ENCODE results near the gene PARD6A. TPM values are rescaled to one million over a fixed set of nuclear protein-coding genes. Genes with fewer than 3 reads are reported as not detected.

Gene PARD6A
- total RNA-seq, 1 donor from 2014 or later: 18.7 TPM

- Mint-ChIP-seq H3K36me3 (ENCODE audit: unreplicated experiment) (no peaks in the 10 kb centered on the region), H3K27me3 (ENCODE audit: unreplicated experiment) (peaks cover 2% of the 10 kb centered on the region), H3K4me1 (ENCODE audit: low read depth, unreplicated experiment) (peaks cover 6% of the 10 kb centered on the region), H3K27ac (ENCODE audit: unreplicated experiment) (no peak overlapping the region), H3K9me3 (ENCODE audit: unreplicated experiment) (peaks cover 7% of the 10 kb centered on the region), H3K4me3 (ENCODE audit: unreplicated experiment) (no peak overlapping the region)
- TF ChIP-seq CTCF (IDR thresholded peaks at IDR 0.05; ENCODE audit: partially characterized antibody, unreplicated experiment): no peak
- DNase-seq: no peak
Observed at GRCh38 chr16:67675999-67676398, 15.2 kb downstream of the PARD6A start.

- peaks cover 7% of the 10 kb centered on the region for H3K9me3 Mint-ChIP-seq (ENCODE audit: unreplicated experiment)
- H3K36me3 Mint-ChIP-seq (ENCODE audit: unreplicated experiment): no peaks in the 10 kb centered on the region
- H3K27me3 Mint-ChIP-seq (ENCODE audit: unreplicated experiment): no peaks in the 10 kb centered on the region
- no peak for DNase-seq
- no peak overlapping the region for H3K27ac Mint-ChIP-seq (ENCODE audit: unreplicated experiment)
- H3K4me1 Mint-ChIP-seq (ENCODE audit: low read depth, unreplicated experiment): peaks cover 6% of the 10 kb centered on the region
- no peak overlapping the region for H3K4me3 Mint-ChIP-seq (ENCODE audit: unreplicated experiment)
- no peak for TF ChIP-seq CTCF (IDR thresholded peaks at IDR 0.05; ENCODE audit: partially characterized antibody, unreplicated experiment)
Observed at GRCh38 chr16:67676516-67676915, 15.8 kb downstream of the PARD6A start.

GRCh38 chr16:67676939-67677338, 16.2 kb downstream of the PARD6A start:
- no peaks in the 10 kb centered on the region for H3K36me3 Mint-ChIP-seq (ENCODE audit: unreplicated experiment)
- H3K27me3 Mint-ChIP-seq (ENCODE audit: unreplicated experiment): no peaks in the 10 kb centered on the region
- DNase-seq: no peak
- no peak overlapping the region for H3K4me3 Mint-ChIP-seq (ENCODE audit: unreplicated experiment)
- H3K4me1 Mint-ChIP-seq (ENCODE audit: low read depth, unreplicated experiment): peaks cover 6% of the 10 kb centered on the region
- peaks cover 7% of the 10 kb centered on the region for H3K9me3 Mint-ChIP-seq (ENCODE audit: unreplicated experiment)
- H3K27ac Mint-ChIP-seq (ENCODE audit: unreplicated experiment): no peak overlapping the region
- no peak for TF ChIP-seq CTCF (IDR thresholded peaks at IDR 0.05; ENCODE audit: partially characterized antibody, unreplicated experiment)

GRCh38 chr16:67677712-67678111, 17.0 kb downstream of the PARD6A start:
- H3K4me1 Mint-ChIP-seq (ENCODE audit: low read depth, unreplicated experiment): peaks cover 6% of the 10 kb centered on the region
- H3K27ac Mint-ChIP-seq (ENCODE audit: unreplicated experiment): no peak overlapping the region
- H3K4me3 Mint-ChIP-seq (ENCODE audit: unreplicated experiment): no peak overlapping the region
- H3K27me3 Mint-ChIP-seq (ENCODE audit: unreplicated experiment): no peaks in the 10 kb centered on the region
- no peaks in the 10 kb centered on the region for H3K36me3 Mint-ChIP-seq (ENCODE audit: unreplicated experiment)
- peaks cover 5% of the 10 kb centered on the region for H3K9me3 Mint-ChIP-seq (ENCODE audit: unreplicated experiment)
- DNase-seq: no peak
- TF ChIP-seq CTCF (IDR thresholded peaks at IDR 0.05; ENCODE audit: partially characterized antibody, unreplicated experiment): no peak

GRCh38 chr16:67678354-67679023, 17.7 kb downstream of the PARD6A start:
- H3K36me3 Mint-ChIP-seq (ENCODE audit: unreplicated experiment): no peaks in the 10 kb centered on the region
- H3K4me3 Mint-ChIP-seq (ENCODE audit: unreplicated experiment): no peak overlapping the region
- H3K9me3 Mint-ChIP-seq (ENCODE audit: unreplicated experiment): peaks cover 5% of the 10 kb centered on the region
- peaks cover 6% of the 10 kb centered on the region for H3K4me1 Mint-ChIP-seq (ENCODE audit: low read depth, unreplicated experiment)
- no peak for TF ChIP-seq CTCF (IDR thresholded peaks at IDR 0.05; ENCODE audit: partially characterized antibody, unreplicated experiment)
- no peak overlapping the region for H3K27ac Mint-ChIP-seq (ENCODE audit: unreplicated experiment)
- no peaks in the 10 kb centered on the region for H3K27me3 Mint-ChIP-seq (ENCODE audit: unreplicated experiment)
- DNase-seq: no peak
